HEK293 (cell line): ENCODE measurements around the gene AFG1L.

Experiments
- CTCF ChIA-PET: fragments of 350-600 bp; formaldehyde crosslinking; extraction: SDS; loops from one replicate; lab custom pipeline; 2021; ENCODE audit warnings: antibody characterized with exemption; lab: Yijun Ruan, JAX
- POLR2A ChIA-PET: fragments of 300-600 bp; formaldehyde crosslinking; extraction: SDS; loops from one replicate; lab custom pipeline; 2020; ENCODE audit warnings: antibody characterized with exemption, inconsistent platforms; lab: Yijun Ruan, JAX
- H3K27ac ChIP-seq: fragments of 200-500 bp; sonication (Bioruptor generic); 2 replicates; pipeline ENCODE4 v1.5.1; 2014; ENCODE audit warnings: low read depth, low read length, control low read depth, inconsistent platforms; ENCODE audit errors: extremely low read depth
- H3K36me3 ChIP-seq, 2 experiments: fragments of 200-500 bp in 1 of 2; sonication (Bioruptor generic) in 1 of 2; 1 replicate in 1 of 2; 2 replicates in 1 of 2; pipeline ENCODE4 v1.5.1; 2014 to 2017; ENCODE audit warnings: inconsistent platforms in 2 of 2, low read length in 2 of 2; ENCODE audit not compliant: control insufficient read depth in 2 of 2, insufficient read depth in 1 of 2
- H3K4me1 ChIP-seq: fragments of 200-500 bp; sonication (Bioruptor generic); 2 replicates; pipeline ENCODE4 v1.5.1; 2014; ENCODE audit warnings: mild to moderate bottlenecking, low read length, inconsistent platforms; ENCODE audit not compliant: control insufficient read depth, insufficient read depth
- H3K4me3 ChIP-seq: 2 replicates; pipeline ENCODE4 v1.5.1; 2011; ENCODE audit warnings: low read depth, mild to moderate bottlenecking, control low read depth, low read length, moderate library complexity
- H3K9me3 ChIP-seq: fragments of 200-500 bp; sonication (Bioruptor generic); 2 replicates; pipeline ENCODE4 v1.5.1; 2014; ENCODE audit warnings: low read depth, low read length, inconsistent platforms; ENCODE audit not compliant: control insufficient read depth, insufficient read depth
- BCL11B ChIP-seq: fragments of 450-650 bp; formaldehyde crosslinking; IDR thresholded peaks from 2 replicates; pipeline ENCODE4 v1.5.1; 2016; ENCODE audit warnings: low read depth, missing biosample characterization, missing genetic modification characterization
- GLIS1 ChIP-seq: fragments of 450-650 bp; formaldehyde crosslinking; IDR thresholded peaks from 2 replicates; pipeline ENCODE4 v1.5.1; 2016; ENCODE audit warnings: missing biosample characterization, missing genetic modification characterization
- MYNN ChIP-seq: fragments of 450-650 bp; formaldehyde crosslinking; IDR thresholded peaks from 2 replicates; pipeline ENCODE4 v1.5.1; 2016; ENCODE audit warnings: missing biosample characterization, missing genetic modification characterization, borderline replicate concordance
- SCRT2 ChIP-seq: fragments of 450-650 bp; formaldehyde crosslinking; IDR thresholded peaks from 2 replicates; pipeline ENCODE4 v1.5.1; 2016; ENCODE audit warnings: missing biosample characterization, missing genetic modification characterization
- SETDB1 ChIP-seq: IDR thresholded peaks from one replicate; pipeline ENCODE4 v1.6.1; 2017; ENCODE audit warnings: mild to moderate bottlenecking, low read length, moderate library complexity, mixed read lengths; ENCODE audit not compliant: insufficient read length
- SP2 ChIP-seq: fragments of 450-650 bp; formaldehyde crosslinking; IDR thresholded peaks from 2 replicates; pipeline ENCODE4 v1.5.1; 2016; ENCODE audit warnings: missing biosample characterization, missing genetic modification characterization
- SP3 ChIP-seq: fragments of 450-650 bp; formaldehyde crosslinking; IDR thresholded peaks from 2 replicates; pipeline ENCODE4 v1.5.1; 2016; ENCODE audit warnings: missing biosample characterization, missing genetic modification characterization
- WT1 ChIP-seq: fragments of 450-650 bp; formaldehyde crosslinking; IDR thresholded peaks from 2 replicates; pipeline ENCODE4 v1.5.1; 2016; ENCODE audit warnings: missing biosample characterization, missing genetic modification characterization
- ZEB2 ChIP-seq: fragments of 450-650 bp; formaldehyde crosslinking; IDR thresholded peaks from 2 replicates; pipeline ENCODE4 v1.5.1; 2016; ENCODE audit warnings: missing biosample characterization, missing genetic modification characterization
- ZNF221 ChIP-seq: fragments of 450-650 bp; formaldehyde crosslinking; IDR thresholded peaks from 2 replicates; pipeline ENCODE4 v1.5.1; 2017; ENCODE audit warnings: missing biosample characterization, missing genetic modification characterization, borderline replicate concordance
- ZNF248 ChIP-seq: fragments of 450-650 bp; formaldehyde crosslinking; IDR thresholded peaks from 2 replicates; pipeline ENCODE4 v1.5.1; 2017; ENCODE audit warnings: missing biosample characterization, missing genetic modification characterization
- ZNF274 ChIP-seq, 2 experiments: fragments of 200-500 bp in 1 of 2; fragments of 450-650 bp in 1 of 2; sonication (Bioruptor generic) in 1 of 2; formaldehyde crosslinking in 1 of 2; IDR thresholded peaks; 2 replicates each; pipeline versions ENCODE4 v1.5.1 to v1.6.1; 2014 to 2016; ENCODE audit warnings: borderline replicate concordance in 1 of 2, inconsistent platforms in 1 of 2, low read length in 1 of 2, missing biosample characterization in 1 of 2, missing genetic modification characterization in 1 of 2
- ZNF350 ChIP-seq: fragments of 450-650 bp; formaldehyde crosslinking; IDR thresholded peaks from 2 replicates; pipeline ENCODE4 v1.5.0; 2017; ENCODE audit warnings: missing biosample characterization, mild to moderate bottlenecking, missing genetic modification characterization
- ZNF391 ChIP-seq: fragments of 450-650 bp; formaldehyde crosslinking; IDR thresholded peaks from 2 replicates; pipeline ENCODE4 v1.5.1; 2016; ENCODE audit warnings: low read depth, missing biosample characterization, missing genetic modification characterization, borderline replicate concordance
- ZNF791 ChIP-seq: fragments of 450-650 bp; formaldehyde crosslinking; IDR thresholded peaks from 2 replicates; pipeline ENCODE4 v1.5.1; 2016; ENCODE audit warnings: missing biosample characterization, missing genetic modification characterization
- TF ChIP-seq, protein P1 (sequence below): fragments of 450-650 bp; formaldehyde crosslinking; IDR thresholded peaks from 2 replicates; pipeline ENCODE4 v1.5.1; 2016; ENCODE audit warnings: missing biosample characterization, missing genetic modification characterization, borderline replicate concordance
- TF ChIP-seq, protein P2 (sequence below): fragments of 450-650 bp; formaldehyde crosslinking; conservative IDR thresholded peaks from 2 replicates; pipeline ENCODE4 v1.5.1; 2016; ENCODE audit warnings: low read depth, missing biosample characterization, missing genetic modification characterization
- TF ChIP-seq, protein P3 (sequence below): fragments of 450-650 bp; formaldehyde crosslinking; IDR thresholded peaks from 2 replicates; pipeline ENCODE4 v1.5.1; 2016; ENCODE audit warnings: missing biosample characterization, missing genetic modification characterization
- TF ChIP-seq, protein P4 (sequence below): fragments of 450-650 bp; formaldehyde crosslinking; IDR thresholded peaks from 2 replicates; pipeline ENCODE4 v1.5.1; 2017; ENCODE audit warnings: missing biosample characterization, missing genetic modification characterization
- TF ChIP-seq, protein P5 (sequence below): fragments of 450-650 bp; formaldehyde crosslinking; IDR thresholded peaks from 2 replicates; pipeline ENCODE4 v1.5.1; 2016; ENCODE audit warnings: missing biosample characterization, missing genetic modification characterization

Gene AFG1L

DNA sequence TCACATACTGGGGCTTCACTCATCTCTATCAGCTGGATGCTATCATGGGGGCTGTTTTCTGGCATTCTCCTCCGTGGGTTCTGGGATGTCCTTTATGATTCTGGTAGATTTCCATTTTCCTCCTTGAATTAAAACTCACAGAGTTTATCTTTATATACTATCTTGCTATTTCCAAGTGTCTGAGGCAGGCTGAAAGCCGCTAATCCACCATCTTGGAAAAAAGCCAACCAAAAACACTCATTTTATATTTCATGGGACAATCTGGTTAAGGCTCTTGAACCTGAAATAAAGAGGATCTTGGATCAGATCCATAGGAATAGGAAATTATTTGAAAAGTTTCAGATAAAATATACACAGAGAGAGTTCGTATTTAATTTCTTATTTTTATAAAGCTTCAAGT lies 86.0 kb downstream of the AFG1L start:
- POLR2A ChIA-PET = no interaction called here

DNA sequence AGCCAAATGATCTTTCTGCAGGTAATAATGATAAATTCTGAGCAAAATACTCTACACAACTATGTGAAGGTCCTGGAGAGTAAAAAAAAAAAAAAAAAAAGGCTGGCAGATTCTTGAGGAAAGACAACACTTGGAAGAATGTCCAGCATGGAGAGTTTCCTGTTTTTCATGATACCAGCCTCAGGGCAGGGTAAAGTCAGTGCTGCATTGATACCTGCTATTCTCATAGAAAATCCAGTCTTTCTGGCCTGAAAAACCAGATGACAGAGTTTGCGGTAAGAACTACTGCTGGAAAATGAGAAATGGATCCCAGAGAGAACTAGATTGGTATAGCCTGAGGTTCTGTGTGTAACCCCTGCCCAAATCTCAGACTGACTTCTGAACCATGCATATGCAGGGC lies 89.1 kb downstream of the AFG1L start:
- ChIA-PET POLR2A (no interaction called here), CTCF (interaction anchor here (1.0 kb wide), 1 partner anchor 273 kb away, joined by 4 read pairs; no protein-coding TSS in a partner anchor)
- Histone ChIP-seq H3K27ac (no peak overlapping the region), H3K9me3 (no peaks in the 10 kb centered on the region), H3K4me3 (no peak overlapping the region), H3K4me1 (no peaks in the 10 kb centered on the region), H3K36me3 (no peaks in the 10 kb centered on the region)
- TF ChIP-seq ZNF391 (tag by site-specific recombination) (no peak), WT1 (tag by site-specific recombination) (no peak), MYNN (no peak)
- TF ChIP-seq, protein P1, sequence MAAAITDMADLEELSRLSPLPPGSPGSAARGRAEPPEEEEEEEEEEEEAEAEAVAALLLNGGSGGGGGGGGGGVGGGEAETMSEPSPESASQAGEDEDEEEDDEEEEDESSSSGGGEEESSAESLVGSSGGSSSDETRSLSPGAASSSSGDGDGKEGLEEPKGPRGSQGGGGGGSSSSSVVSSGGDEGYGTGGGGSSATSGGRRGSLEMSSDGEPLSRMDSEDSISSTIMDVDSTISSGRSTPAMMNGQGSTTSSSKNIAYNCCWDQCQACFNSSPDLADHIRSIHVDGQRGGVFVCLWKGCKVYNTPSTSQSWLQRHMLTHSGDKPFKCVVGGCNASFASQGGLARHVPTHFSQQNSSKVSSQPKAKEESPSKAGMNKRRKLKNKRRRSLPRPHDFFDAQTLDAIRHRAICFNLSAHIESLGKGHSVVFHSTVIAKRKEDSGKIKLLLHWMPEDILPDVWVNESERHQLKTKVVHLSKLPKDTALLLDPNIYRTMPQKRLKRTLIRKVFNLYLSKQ (tag by site-specific recombination) = no peak

More for the DNA sequence above, 86.0 kb downstream of the AFG1L start:
- H3K4me3 ChIP-seq = no peak overlapping the region
- no peaks in the 10 kb centered on the region for H3K4me1 ChIP-seq
- TF ChIP-seq ZNF248 (tag by site-specific recombination) (no peak), SP2 (tag by site-specific recombination) (no peak), GLIS1 (tag by site-specific recombination) (no peak), BCL11B (no peak), ZEB2 (no peak), ZNF791 (tag by site-specific recombination) (no peak), ZNF221 (tag by site-specific recombination) (no peak), SCRT2 (tag by site-specific recombination) (no peak), ZNF350 (tag by site-specific recombination) (no peak), ZNF274 (IDR thresholded peaks at IDR 0.05; ENCODE audit: low read length) (no peak), ZNF274 (tag by site-specific recombination; IDR thresholded peaks at IDR 0.05; ENCODE audit: borderline replicate concordance) (no peak), SETDB1 (no peak), SP3 (tag by site-specific recombination) (no peak)
- TF ChIP-seq, protein P2, sequence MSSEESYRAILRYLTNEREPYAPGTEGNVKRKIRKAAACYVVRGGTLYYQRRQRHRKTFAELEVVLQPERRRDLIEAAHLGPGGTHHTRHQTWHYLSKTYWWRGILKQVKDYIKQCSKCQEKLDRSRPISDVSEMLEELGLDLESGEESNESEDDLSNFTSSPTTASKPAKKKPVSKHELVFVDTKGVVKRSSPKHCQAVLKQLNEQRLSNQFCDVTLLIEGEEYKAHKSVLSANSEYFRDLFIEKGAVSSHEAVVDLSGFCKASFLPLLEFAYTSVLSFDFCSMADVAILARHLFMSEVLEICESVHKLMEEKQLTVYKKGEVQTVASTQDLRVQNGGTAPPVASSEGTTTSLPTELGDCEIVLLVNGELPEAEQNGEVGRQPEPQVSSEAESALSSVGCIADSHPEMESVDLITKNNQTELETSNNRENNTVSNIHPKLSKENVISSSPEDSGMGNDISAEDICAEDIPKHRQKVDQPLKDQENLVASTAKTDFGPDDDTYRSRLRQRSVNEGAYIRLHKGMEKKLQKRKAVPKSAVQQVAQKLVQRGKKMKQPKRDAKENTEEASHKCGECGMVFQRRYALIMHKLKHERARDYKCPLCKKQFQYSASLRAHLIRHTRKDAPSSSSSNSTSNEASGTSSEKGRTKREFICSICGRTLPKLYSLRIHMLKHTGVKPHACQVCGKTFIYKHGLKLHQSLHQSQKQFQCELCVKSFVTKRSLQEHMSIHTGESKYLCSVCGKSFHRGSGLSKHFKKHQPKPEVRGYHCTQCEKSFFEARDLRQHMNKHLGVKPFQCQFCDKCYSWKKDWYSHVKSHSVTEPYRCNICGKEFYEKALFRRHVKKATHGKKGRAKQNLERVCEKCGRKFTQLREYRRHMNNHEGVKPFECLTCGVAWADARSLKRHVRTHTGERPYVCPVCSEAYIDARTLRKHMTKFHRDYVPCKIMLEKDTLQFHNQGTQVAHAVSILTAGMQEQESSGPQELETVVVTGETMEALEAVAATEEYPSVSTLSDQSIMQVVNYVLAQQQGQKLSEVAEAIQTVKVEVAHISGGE = no peak
- TF ChIP-seq, protein P3, sequence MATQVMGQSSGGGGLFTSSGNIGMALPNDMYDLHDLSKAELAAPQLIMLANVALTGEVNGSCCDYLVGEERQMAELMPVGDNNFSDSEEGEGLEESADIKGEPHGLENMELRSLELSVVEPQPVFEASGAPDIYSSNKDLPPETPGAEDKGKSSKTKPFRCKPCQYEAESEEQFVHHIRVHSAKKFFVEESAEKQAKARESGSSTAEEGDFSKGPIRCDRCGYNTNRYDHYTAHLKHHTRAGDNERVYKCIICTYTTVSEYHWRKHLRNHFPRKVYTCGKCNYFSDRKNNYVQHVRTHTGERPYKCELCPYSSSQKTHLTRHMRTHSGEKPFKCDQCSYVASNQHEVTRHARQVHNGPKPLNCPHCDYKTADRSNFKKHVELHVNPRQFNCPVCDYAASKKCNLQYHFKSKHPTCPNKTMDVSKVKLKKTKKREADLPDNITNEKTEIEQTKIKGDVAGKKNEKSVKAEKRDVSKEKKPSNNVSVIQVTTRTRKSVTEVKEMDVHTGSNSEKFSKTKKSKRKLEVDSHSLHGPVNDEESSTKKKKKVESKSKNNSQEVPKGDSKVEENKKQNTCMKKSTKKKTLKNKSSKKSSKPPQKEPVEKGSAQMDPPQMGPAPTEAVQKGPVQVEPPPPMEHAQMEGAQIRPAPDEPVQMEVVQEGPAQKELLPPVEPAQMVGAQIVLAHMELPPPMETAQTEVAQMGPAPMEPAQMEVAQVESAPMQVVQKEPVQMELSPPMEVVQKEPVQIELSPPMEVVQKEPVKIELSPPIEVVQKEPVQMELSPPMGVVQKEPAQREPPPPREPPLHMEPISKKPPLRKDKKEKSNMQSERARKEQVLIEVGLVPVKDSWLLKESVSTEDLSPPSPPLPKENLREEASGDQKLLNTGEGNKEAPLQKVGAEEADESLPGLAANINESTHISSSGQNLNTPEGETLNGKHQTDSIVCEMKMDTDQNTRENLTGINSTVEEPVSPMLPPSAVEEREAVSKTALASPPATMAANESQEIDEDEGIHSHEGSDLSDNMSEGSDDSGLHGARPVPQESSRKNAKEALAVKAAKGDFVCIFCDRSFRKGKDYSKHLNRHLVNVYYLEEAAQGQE (tag by site-specific recombination) = no peak
- TF ChIP-seq, protein P4, sequence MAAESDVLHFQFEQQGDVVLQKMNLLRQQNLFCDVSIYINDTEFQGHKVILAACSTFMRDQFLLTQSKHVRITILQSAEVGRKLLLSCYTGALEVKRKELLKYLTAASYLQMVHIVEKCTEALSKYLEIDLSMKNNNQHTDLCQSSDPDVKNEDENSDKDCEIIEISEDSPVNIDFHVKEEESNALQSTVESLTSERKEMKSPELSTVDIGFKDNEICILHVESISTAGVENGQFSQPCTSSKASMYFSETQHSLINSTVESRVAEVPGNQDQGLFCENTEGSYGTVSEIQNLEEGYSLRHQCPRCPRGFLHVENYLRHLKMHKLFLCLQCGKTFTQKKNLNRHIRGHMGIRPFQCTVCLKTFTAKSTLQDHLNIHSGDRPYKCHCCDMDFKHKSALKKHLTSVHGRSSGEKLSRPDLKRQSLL (tag by site-specific recombination) = no peak
- TF ChIP-seq, protein P5, sequence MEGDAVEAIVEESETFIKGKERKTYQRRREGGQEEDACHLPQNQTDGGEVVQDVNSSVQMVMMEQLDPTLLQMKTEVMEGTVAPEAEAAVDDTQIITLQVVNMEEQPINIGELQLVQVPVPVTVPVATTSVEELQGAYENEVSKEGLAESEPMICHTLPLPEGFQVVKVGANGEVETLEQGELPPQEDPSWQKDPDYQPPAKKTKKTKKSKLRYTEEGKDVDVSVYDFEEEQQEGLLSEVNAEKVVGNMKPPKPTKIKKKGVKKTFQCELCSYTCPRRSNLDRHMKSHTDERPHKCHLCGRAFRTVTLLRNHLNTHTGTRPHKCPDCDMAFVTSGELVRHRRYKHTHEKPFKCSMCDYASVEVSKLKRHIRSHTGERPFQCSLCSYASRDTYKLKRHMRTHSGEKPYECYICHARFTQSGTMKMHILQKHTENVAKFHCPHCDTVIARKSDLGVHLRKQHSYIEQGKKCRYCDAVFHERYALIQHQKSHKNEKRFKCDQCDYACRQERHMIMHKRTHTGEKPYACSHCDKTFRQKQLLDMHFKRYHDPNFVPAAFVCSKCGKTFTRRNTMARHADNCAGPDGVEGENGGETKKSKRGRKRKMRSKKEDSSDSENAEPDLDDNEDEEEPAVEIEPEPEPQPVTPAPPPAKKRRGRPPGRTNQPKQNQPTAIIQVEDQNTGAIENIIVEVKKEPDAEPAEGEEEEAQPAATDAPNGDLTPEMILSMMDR = no peak
- CTCF ChIA-PET = no interaction called here
- H3K36me3 ChIP-seq = no peaks in the 10 kb centered on the region
- no peak overlapping the region for H3K27ac ChIP-seq
- no peaks in the 10 kb centered on the region for H3K9me3 ChIP-seq
